H9 (cell line): Measurements from ENCODE around the gene NSMF. TPM values are rescaled to one million over a fixed set of nuclear protein-coding genes. Genes with fewer than 3 reads are reported as not detected.
A peak's percentile ranks its signal among the peaks of the same experiment; 100 is the strongest.

Experiments
- DNase-seq: peaks from one replicate; pipeline ENCODE4 v3.0.0-alpha.2; 2017
- H2AFZ ChIP-seq: one replicate; pipeline ENCODE4 v1.6.1; 2013; ENCODE audit warnings: mild to moderate bottlenecking, low read length, control low read depth, moderate library complexity
- H2AK5ac ChIP-seq: 2 replicates; pipeline ENCODE4 v1.6.1; 2013; ENCODE audit warnings: low read length, control low read depth, mixed read lengths; ENCODE audit not compliant: insufficient read length
- H2BK120ac ChIP-seq: one replicate; pipeline ENCODE4 v1.6.1; 2013; ENCODE audit warnings: low read depth, mild to moderate bottlenecking, low read length, control low read depth, inconsistent platforms; ENCODE audit not compliant: poor library complexity, severe bottlenecking
- H2BK12ac ChIP-seq: 2 replicates; pipeline ENCODE4 v1.6.1; 2013; ENCODE audit warnings: low read length, control low read depth, mixed read lengths, low read depth; ENCODE audit not compliant: insufficient read length
- H2BK15ac ChIP-seq: 2 replicates; pipeline ENCODE4 v1.6.1; 2013; ENCODE audit warnings: low read depth, low read length, control low read depth
- H2BK20ac ChIP-seq: one replicate; pipeline ENCODE4 v1.6.1; 2013; ENCODE audit warnings: low read depth, mild to moderate bottlenecking, low read length, control low read depth, inconsistent platforms; ENCODE audit not compliant: poor library complexity, severe bottlenecking
- H2BK5ac ChIP-seq: 2 replicates; pipeline ENCODE4 v1.6.1; 2013; ENCODE audit warnings: low read length, control low read depth, mixed read lengths; ENCODE audit not compliant: insufficient read length
- H3K14ac ChIP-seq: 2 replicates; pipeline ENCODE4 v1.6.1; 2013; ENCODE audit warnings: low read length, control low read depth; ENCODE audit not compliant: insufficient read depth
- H3K18ac ChIP-seq: 2 replicates; pipeline ENCODE4 v1.6.1; 2013; ENCODE audit warnings: low read depth, mild to moderate bottlenecking, mixed read lengths, low read length, control low read depth; ENCODE audit not compliant: insufficient read length
- H3K23ac ChIP-seq: 2 replicates; pipeline ENCODE4 v1.6.1; 2013; ENCODE audit warnings: low read length, control low read depth, mixed read lengths, low read depth; ENCODE audit not compliant: insufficient read length
- H3K23me2 ChIP-seq: 2 replicates; pipeline ENCODE4 v1.6.1; 2013; ENCODE audit warnings: low read depth, mild to moderate bottlenecking, mixed read lengths, low read length, control low read depth; ENCODE audit not compliant: insufficient read length, poor library complexity, severe bottlenecking
- H3K27ac ChIP-seq: 2 replicates; pipeline ENCODE4 v1.5.1; 2013; ENCODE audit warnings: low read length, control low read depth, mixed read lengths, low read depth; ENCODE audit not compliant: insufficient read length
- H3K27me3 ChIP-seq: 2 replicates; pipeline ENCODE4 v1.6.1; 2013; ENCODE audit warnings: low read length, control low read depth, inconsistent platforms; ENCODE audit not compliant: insufficient read depth
- H3K4ac ChIP-seq: 2 replicates; pipeline ENCODE4 v1.6.1; 2013; ENCODE audit warnings: low read depth, mild to moderate bottlenecking, control low read depth, inconsistent platforms, low read length, moderate library complexity
- H3K4me1 ChIP-seq: 2 replicates; pipeline ENCODE4 v1.6.1; 2013; ENCODE audit warnings: low read length, control low read depth, inconsistent platforms; ENCODE audit not compliant: insufficient read depth
- H3K4me2 ChIP-seq: 2 replicates; pipeline ENCODE4 v1.6.1; 2013; ENCODE audit warnings: low read length, control low read depth, mixed read lengths; ENCODE audit not compliant: insufficient read length, insufficient read depth
- H3K56ac ChIP-seq: 2 replicates; pipeline ENCODE4 v1.6.1; 2013; ENCODE audit warnings: low read depth, mild to moderate bottlenecking, mixed read lengths, low read length, control low read depth; ENCODE audit not compliant: insufficient read length
- H3K79me1 ChIP-seq: 2 replicates; pipeline ENCODE4 v1.6.1; 2013; ENCODE audit warnings: low read depth, mild to moderate bottlenecking, moderate library complexity, low read length, control low read depth, inconsistent platforms; ENCODE audit not compliant: insufficient read depth, poor library complexity, severe bottlenecking
- H3K79me2 ChIP-seq: 2 replicates; pipeline ENCODE4 v1.6.1; 2013; ENCODE audit warnings: low read length, control low read depth, inconsistent platforms; ENCODE audit not compliant: insufficient read depth
- H3K9ac ChIP-seq: 2 replicates; pipeline ENCODE4 v1.6.1; 2013; ENCODE audit warnings: low read length, control low read depth, mixed read lengths; ENCODE audit not compliant: insufficient read length; ENCODE audit errors: extremely low read depth
- H3K9me3 ChIP-seq: one replicate; pipeline ENCODE4 v1.6.1; 2013; ENCODE audit warnings: low read depth, low read length, inconsistent platforms; ENCODE audit not compliant: control insufficient read depth
- H3T11ph ChIP-seq: one replicate; pipeline ENCODE4 v1.6.1; 2013; ENCODE audit warnings: mild to moderate bottlenecking, low read length, control low read depth, inconsistent platforms
- H4K20me1 ChIP-seq: one replicate; pipeline ENCODE4 v1.6.1; 2013; ENCODE audit not compliant: control insufficient read depth, insufficient read length, insufficient read depth
- H4K5ac ChIP-seq: 2 replicates; pipeline ENCODE4 v1.6.1; 2013; ENCODE audit warnings: low read depth, mild to moderate bottlenecking, mixed read lengths, low read length, control low read depth; ENCODE audit not compliant: insufficient read length
- H4K8ac ChIP-seq: replicated peaks from 2 replicates; pipeline ENCODE4 v1.6.1; 2013; ENCODE audit warnings: low read length, control low read depth, mixed read lengths, low read depth; ENCODE audit not compliant: insufficient read length
- H4K91ac ChIP-seq: 2 replicates; pipeline ENCODE4 v1.6.1; 2013; ENCODE audit warnings: low read depth, mild to moderate bottlenecking, moderate library complexity, mixed read lengths, low read length, control low read depth; ENCODE audit not compliant: insufficient read length
- H3K27ac Mint-ChIP-seq, 3 experiments: 2 replicates in 2 of 3; 3 replicates in 1 of 3; pipeline ENCODE4 v1.8.0; 2020 to 2021; ENCODE audit warnings: mixed read lengths in 3 of 3, mild to moderate bottlenecking in 1 of 3, moderate library complexity in 1 of 3
- H3K27me3 Mint-ChIP-seq: 2 replicates; pipeline ENCODE4 v1.8.0; 2021; ENCODE audit warnings: low read depth, mild to moderate bottlenecking, moderate library complexity, mixed read lengths
- H3K36me3 Mint-ChIP-seq, 3 experiments: 2 replicates in 2 of 3; 3 replicates in 1 of 3; pipeline ENCODE4 v1.8.0; 2020 to 2021; ENCODE audit warnings: low read depth in 3 of 3, mixed read lengths in 3 of 3; ENCODE audit not compliant: insufficient read depth in 1 of 3
- H3K4me1 Mint-ChIP-seq, 2 experiments: 2 replicates each; pipeline ENCODE4 v1.8.0; 2020; ENCODE audit warnings: mixed read lengths in 2 of 2
- H3K4me3 Mint-ChIP-seq, 2 experiments: 2 replicates in 1 of 2; 3 replicates in 1 of 2; pipeline ENCODE4 v1.8.0; 2020 to 2021; ENCODE audit warnings: mild to moderate bottlenecking in 2 of 2, mixed read lengths in 2 of 2, moderate library complexity in 1 of 2
- H3K9me3 Mint-ChIP-seq, 2 experiments: 2 replicates in 1 of 2; 3 replicates in 1 of 2; pipeline ENCODE4 v1.8.0; 2020; ENCODE audit warnings: mild to moderate bottlenecking in 2 of 2, mixed read lengths in 2 of 2, moderate library complexity in 1 of 2
- CTCF ChIP-seq: fragments of 200-600 bp; sonication (generic); conservative IDR thresholded peaks from 3 replicates; pipeline ENCODE4 v1.8.0; 2021; ENCODE audit warnings: antibody characterized with exemption, mild to moderate bottlenecking
- WGBS: extraction: QIAGEN DNeasy Blood & Tissue Kit; methylation state at CpG from one replicate; pipeline ENCODE4 v1.1.7; 2013; ENCODE audit warnings: missing lambda C conversion rate, low lambda C conversion rate, mixed read lengths; ENCODE audit not compliant: insufficient read length; ENCODE audit errors: extremely low coverage; 5-methylcytosine and 5-hydroxymethylcytosine counted together
- total RNA-seq: library from RNA; stranded (reverse); gene quantifications from 2 replicates; pipeline ENCODE4 v1.2.1, GENCODE V29; 2021

NSMF gene
- total RNA-seq, 1 experiment from 2014 or later: 46.3 TPM

- TF ChIP-seq CTCF: no peak
Observed at GRCh38 chr9:137421838-137422603, 37.1 kb downstream of the NSMF start.

More at GRCh38 chr9:137421838-137422603, 37.1 kb downstream of the NSMF start:
- Histone ChIP-seq H3K4ac (no peak overlapping the region), H2AK5ac (no peak overlapping the region), H3K4me1 (no peaks in the 10 kb centered on the region), H3K18ac (no peak overlapping the region), H4K20me1 (no peaks in the 10 kb centered on the region), H2BK120ac (no peak overlapping the region), H4K8ac (no peak overlapping the region), H4K5ac (no peak overlapping the region), H2BK12ac (no peak overlapping the region), H3K9me3 (no peaks in the 10 kb centered on the region), H2BK5ac (no peak overlapping the region), H3K4me2 (peak overlapping the region; percentile 97), H3K79me1 (no peaks in the 10 kb centered on the region), H3K23me2 (peaks cover 11% of the 10 kb centered on the region), H3K79me2 (no peaks in the 10 kb centered on the region), H2AFZ (no peak overlapping the region), H3T11ph (no peak overlapping the region), H3K27ac (no peak overlapping the region), H3K56ac (no peak overlapping the region), H4K91ac (no peak overlapping the region), H2BK15ac (no peak overlapping the region), H3K9ac (peak overlapping the region; percentile 79), H2BK20ac (no peak overlapping the region), H3K27me3 (no peaks in the 10 kb centered on the region), H3K14ac (no peak overlapping the region), H3K23ac (no peak overlapping the region)
- H3K36me3 Mint-ChIP-seq: no peaks in the 10 kb centered on the region
- H3K9me3 Mint-ChIP-seq: no peaks in the 10 kb centered on the region
- WGBS: no CpG with 5 or more reads among the region's 11 CpGs
- peak overlapping the region in 2 of 3 experiments; percentile 11 to 83; a peak in 3 of 7 replicates for H3K27ac Mint-ChIP-seq
- H3K4me1 Mint-ChIP-seq: peaks cover 5 to 7% of the 10 kb centered on the region in 2 experiments
- DNase-seq: peak; percentile 34
- H3K27me3 Mint-ChIP-seq: peaks cover 10% of the 10 kb centered on the region
- H3K4me3 Mint-ChIP-seq: peak overlapping the region; percentile 80 to 91
